ENCODE results near the gene ANGPTL5.

Gene ANGPTL5

DNA sequence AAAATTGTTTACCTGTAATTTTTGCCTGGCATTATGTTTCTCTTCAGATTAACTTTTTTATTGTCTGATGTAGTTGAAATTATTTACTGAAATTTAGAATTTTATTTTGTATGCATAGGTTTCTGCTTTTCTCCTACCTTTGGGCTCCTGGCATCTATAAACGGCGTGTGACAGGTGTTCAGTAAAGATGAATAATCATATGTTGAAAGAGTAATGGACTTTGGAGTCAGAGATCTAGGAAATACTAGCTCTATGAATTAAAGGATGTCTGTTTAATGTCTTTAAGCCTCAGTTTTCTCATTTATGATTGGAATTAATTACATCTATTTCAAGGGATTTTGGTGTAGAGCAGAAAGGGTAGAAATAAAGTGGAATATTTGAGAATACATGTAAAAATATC lies 7.2 kb upstream of the ANGPTL5 start:
- Histone ChIP-seq H3K9me3 (peaks cover 0 to 6% (median 0%) of the 10 kb centered on the region in 3 donors), H3K36me3 (peaks cover 0 to 10% (median 3%) of the 10 kb centered on the region in 3 donors), H3K4me3 (no peak overlapping the region), H3K27ac (no peak overlapping the region), H3K27me3 (no peaks in the 10 kb centered on the region), H3K4me1 (peaks cover 0 to 6% (median 0%) of the 10 kb centered on the region in 4 donors)
- intact Hi-C loops (cut with DNase I; ENCODE audit: low total_unique reads): no loop called here
- no peak for DNase-seq
- TF ChIP-seq, protein P1, sequence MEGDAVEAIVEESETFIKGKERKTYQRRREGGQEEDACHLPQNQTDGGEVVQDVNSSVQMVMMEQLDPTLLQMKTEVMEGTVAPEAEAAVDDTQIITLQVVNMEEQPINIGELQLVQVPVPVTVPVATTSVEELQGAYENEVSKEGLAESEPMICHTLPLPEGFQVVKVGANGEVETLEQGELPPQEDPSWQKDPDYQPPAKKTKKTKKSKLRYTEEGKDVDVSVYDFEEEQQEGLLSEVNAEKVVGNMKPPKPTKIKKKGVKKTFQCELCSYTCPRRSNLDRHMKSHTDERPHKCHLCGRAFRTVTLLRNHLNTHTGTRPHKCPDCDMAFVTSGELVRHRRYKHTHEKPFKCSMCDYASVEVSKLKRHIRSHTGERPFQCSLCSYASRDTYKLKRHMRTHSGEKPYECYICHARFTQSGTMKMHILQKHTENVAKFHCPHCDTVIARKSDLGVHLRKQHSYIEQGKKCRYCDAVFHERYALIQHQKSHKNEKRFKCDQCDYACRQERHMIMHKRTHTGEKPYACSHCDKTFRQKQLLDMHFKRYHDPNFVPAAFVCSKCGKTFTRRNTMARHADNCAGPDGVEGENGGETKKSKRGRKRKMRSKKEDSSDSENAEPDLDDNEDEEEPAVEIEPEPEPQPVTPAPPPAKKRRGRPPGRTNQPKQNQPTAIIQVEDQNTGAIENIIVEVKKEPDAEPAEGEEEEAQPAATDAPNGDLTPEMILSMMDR (IDR thresholded peaks at IDR 0.05): no peak

- TF ChIP-seq, protein P1 (IDR thresholded peaks at IDR 0.05): no peak
- Histone ChIP-seq H3K9me3 (no peaks in the 10 kb centered on the region), H3K36me3 (peaks cover 0 to 6% (median 3%) of the 10 kb centered on the region in 3 donors), H3K4me3 (no peak overlapping the region), H3K27ac (no peak overlapping the region), H3K27me3 (no peaks in the 10 kb centered on the region), H3K4me1 (peaks cover 0 to 30% (median 5%) of the 10 kb centered on the region in 4 donors)
- intact Hi-C loops (cut with DNase I; ENCODE audit: low total_unique reads): no loop called here
- DNase-seq: no peak
Observed at GRCh38 chr11:101920992-101921391, 4.7 kb upstream of the ANGPTL5 start.

DNA sequence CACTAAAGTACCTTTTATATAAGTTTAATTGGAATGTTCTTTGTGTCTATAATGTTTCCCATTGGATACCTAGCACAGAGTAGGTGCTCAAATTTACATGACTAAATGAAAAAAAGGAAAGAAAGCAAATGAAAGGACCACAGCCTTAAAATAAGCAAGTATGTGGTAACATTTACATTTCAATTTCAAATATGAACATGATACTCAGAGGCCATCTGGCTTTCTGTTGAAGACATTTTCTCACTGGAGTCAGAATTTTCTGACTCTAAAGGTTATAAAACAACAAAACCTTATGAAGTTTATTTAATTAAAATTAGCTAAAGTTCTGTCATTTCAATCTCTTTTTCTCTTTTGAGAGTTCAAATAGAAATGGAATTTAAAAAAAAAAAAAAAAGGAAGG lies 904 bp upstream of the ANGPTL5 start:
- Histone ChIP-seq H3K27ac (peak overlapping the region; percentile 94), H3K4me1 (peaks cover 0 to 52% (median 8%) of the 10 kb centered on the region in 4 donors), H3K27me3 (no peaks in the 10 kb centered on the region), H3K9me3 (no peaks in the 10 kb centered on the region), H3K4me3 (no peak overlapping the region), H3K36me3 (peaks cover 0 to 3% (median 1%) of the 10 kb centered on the region in 3 donors)
- no peak for DNase-seq
- TF ChIP-seq, protein P1 (IDR thresholded peaks at IDR 0.05): no peak
- intact Hi-C loops (cut with DNase I; ENCODE audit: low total_unique reads): loop anchor here (10.0 kb wide), 1 partner anchor 428 kb away; the partner anchor contains the start of gene BIRC2

- no peak for DNase-seq
Observed at GRCh38 chr11:101915791-101916291, 481 bp downstream of the ANGPTL5 start.

GRCh38 chr11:101914738-101915426 lies 1.4 kb downstream of the ANGPTL5 start, which contains the start of gene CEP126:
CEP126 (plus strand) TSS chr11:101915010; CDS start chr11:101915285, 275 bp downstream.
- peak within 1 kb of the TSS; percentile 56 to 69 for H3K4me3 ChIP-seq
- intact Hi-C loops (cut with DNase I; ENCODE audit: low total_unique reads): loop anchor here (10.0 kb wide), 1 partner anchor 430 kb away; the partner anchor contains the start of gene BIRC2

More at GRCh38 chr11:101915791-101916291, 481 bp downstream of the ANGPTL5 start:
- intact Hi-C loops (cut with DNase I; ENCODE audit: low total_unique reads): loop anchor here (10.0 kb wide), 1 partner anchor 429 kb away; the partner anchor contains the start of gene BIRC2
- H3K27me3 ChIP-seq: no peaks in the 10 kb centered on the region
- H3K4me3 ChIP-seq: peak overlapping the region; percentile 56 to 69
- H3K4me1 ChIP-seq: peaks cover 0 to 52% (median 8%) of the 10 kb centered on the region in 4 donors
- TF ChIP-seq, protein P1 (IDR thresholded peaks at IDR 0.05): no peak
- no peaks in the 10 kb centered on the region for H3K9me3 ChIP-seq
- peaks cover 0 to 3% (median 0%) of the 10 kb centered on the region in 3 donors for H3K36me3 ChIP-seq
- H3K27ac ChIP-seq: peak overlapping the region; percentile 94

More at GRCh38 chr11:101914738-101915426, 1.4 kb downstream of the ANGPTL5 start, which contains the start of gene CEP126:
- Histone ChIP-seq H3K4me1 (peaks cover 0 to 52% (median 8%) of the 10 kb centered on the region in 4 donors), H3K9me3 (no peaks in the 10 kb centered on the region), H3K27ac (peak within 1 kb of the TSS; percentile 94), H3K36me3 (no peaks in the 10 kb centered on the region), H3K27me3 (no peaks in the 10 kb centered on the region)
- DNase-seq: peak; percentile 96 to 98
- TF ChIP-seq, protein P1 (IDR thresholded peaks at IDR 0.05): peak in 1 of 2 experiments; percentile 36
